DMS114 treated with DMSO at 0.1 percent for 48 hours (cell line): ENCODE measurements around the gene SAMD15.
"Not testable (repeated sequence)": the region's sequence is repeated elsewhere in the genome, so short reads cannot be mapped to it uniquely, and the experiment has no call there.

ENCODE experiments used
- DNase-seq: peaks from one replicate; lab custom pipeline; 2025; ENCODE audit not compliant: unreplicated experiment; lab: John Stamatoyannopoulos, UW

SAMD15 gene

DNA sequence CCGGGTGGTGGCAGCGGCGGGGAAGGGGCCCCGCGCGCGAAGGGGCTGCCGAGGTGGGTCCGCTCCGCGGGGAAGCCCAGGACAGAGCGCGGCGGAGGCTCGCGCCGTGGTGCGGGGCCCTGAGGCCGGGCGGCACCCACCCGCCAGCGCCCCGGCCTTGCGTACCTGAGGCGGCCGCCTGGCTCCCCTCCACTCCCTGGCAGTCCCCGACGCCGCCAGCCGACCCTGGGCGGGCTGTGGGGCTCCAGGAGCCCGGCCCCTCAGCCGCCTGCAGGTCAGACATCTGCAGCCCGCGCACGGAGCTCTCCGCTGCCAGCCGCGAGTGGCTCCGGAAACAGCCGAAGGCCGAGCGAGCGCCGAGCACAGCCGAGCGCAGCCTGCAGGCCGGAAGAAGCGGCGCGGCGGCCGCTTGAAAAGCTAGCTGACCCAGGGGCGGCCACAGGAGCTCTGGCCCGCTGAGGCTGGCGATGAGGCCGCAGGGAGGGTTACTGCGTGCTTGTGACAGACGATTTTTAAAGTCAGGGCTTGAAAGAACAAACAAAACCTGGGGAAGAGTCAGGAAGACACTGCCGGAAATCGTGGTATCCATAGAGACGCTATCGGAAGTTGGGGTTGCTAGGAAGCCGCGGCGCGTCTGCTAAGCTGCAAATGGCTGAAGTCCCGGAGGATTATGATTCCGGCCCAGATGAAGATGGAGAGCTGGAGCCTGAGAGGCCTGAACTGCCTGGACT lies at the start of gene SAMD15, which contains the start of gene TMED8:
TSS of gene SAMD15 (plus strand) at position 609 of the 731 bp plus-strand sequence. CDS start at position 649, 40 bp downstream.
TSS of gene TMED8 (minus strand) at position 324 of the 731 bp plus-strand sequence. CDS start at position 283, 41 bp downstream.
- DNase-seq = peak; percentile 81

GRCh38 chr14:77329872-77330271 lies 47.3 kb upstream of the SAMD15 start:
- DNase-seq = no peak

- no peak for DNase-seq
These were observed 41.6 kb upstream of the SAMD15 start for GRCh38 chr14:77335576-77335975.

- not testable (repeated sequence) for DNase-seq
These were observed 39.9 kb upstream of the SAMD15 start for GRCh38 chr14:77337255-77337654.

DNA sequence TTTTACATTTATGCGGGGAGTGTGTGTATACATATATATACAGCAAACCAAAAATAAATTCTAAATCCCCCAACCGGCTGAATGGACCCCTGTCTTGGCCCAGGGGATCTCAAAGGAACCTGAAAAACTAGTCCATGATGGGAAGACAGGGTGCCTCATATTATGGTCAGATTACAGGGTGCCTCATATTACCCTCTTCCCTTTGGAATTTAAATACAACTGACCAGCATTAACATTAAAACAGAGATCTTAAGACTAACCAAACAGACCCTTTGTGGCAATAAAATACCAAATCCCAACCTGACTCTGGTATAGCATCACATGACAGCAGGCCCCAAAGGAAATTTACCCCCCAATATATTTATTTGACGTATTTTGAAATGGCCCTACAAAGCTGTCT lies 39.3 kb upstream of the SAMD15 start:
- DNase-seq = no peak

- no peak for DNase-seq
These were observed 38.9 kb upstream of the SAMD15 start for GRCh38 chr14:77338302-77338701.

DNA sequence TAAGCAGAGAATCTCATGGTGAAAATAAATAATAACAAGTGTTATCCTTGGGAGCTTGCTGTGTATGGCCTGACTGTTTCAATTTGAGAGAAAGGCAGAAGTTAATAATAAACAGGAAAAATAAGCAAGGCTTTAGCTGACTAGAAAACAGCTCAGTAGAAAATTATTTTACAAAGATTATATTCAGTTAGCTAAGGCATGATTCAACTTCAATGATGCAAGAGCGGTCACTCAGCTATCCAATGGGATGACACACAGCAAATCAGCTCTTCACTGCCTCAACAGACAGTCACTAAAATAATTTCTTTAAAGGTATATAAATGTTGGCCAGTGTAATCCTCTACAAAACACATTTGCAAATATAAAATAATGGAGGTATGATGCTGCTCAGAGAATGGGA lies 37.8 kb upstream of the SAMD15 start:
- DNase-seq = no peak

DNA sequence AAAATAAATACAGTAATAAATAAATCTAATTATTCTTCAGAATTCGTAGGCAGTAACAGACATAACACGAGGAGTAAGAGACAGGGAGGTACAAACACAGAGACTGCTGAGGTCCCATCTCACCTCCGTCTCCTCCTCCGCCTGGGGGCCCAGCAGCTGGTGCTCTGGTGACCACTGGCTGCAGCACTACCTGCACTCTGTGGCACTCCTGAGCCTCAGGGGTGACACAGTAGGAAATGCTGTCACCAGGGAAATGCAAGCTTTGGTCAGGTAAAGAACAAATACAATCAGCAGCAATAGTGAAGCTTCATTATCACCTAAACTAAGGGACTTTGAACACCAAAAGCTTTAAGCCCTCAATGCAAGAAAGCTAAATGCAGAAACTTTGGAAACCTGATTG lies 36.8 kb upstream of the SAMD15 start:
- no peak for DNase-seq

- DNase-seq = no peak
These were observed 34.3 kb upstream of the SAMD15 start for GRCh38 chr14:77342726-77343397.

GRCh38 chr14:77343662-77344061 lies 33.5 kb upstream of the SAMD15 start:
- DNase-seq = no peak

DNA sequence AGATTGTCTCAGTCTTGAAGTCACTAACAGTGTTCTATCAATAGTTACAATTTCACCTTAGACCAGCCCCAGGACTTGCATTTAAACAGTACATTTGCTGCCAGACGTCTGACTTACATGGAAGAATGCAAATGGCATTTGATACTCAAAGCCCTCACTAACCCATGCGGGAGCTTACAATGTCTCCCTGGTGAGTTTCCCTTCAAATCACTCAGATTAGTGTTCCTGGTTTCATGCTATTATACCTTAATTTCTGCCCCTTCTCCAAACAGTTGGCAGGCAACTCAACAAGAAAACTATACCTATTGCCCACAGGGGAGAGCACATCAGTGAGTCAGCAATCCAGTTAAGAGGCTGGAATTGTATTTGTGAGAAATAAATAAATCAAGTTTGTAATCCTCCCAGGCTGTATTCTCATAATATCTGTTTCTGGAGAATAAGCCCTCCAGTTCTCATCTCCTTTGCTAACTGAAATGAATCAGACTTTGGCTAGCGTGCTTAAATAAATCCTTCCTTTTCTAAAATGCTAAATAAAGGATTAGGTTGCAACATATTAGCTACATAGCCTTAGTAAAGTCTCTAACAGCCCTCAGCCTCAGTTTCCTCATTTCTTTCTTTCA lies 32.7 kb upstream of the SAMD15 start:
- no peak for DNase-seq

- DNase-seq = no peak
These were observed 30.7 kb upstream of the SAMD15 start for GRCh38 chr14:77346495-77346894.

DNA sequence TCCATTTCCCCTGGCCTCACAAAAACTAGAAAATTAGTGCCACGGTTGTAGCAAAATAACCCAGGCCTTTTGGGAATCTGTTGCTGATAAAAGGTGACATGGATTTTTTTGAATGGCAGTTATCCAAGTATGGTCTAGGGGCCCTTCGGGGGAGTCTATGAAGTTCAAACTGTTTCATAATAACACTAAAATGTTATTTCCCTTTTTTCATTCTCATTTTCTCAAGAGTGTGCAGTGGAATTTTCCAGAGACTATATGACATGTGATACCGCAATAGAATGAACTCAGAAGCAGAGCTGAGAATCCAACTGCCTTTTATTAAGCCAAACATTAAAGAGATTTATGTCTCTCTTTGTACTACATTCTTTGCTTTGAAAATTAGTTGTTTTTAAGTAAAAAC lies 29.4 kb upstream of the SAMD15 start:
- DNase-seq = no peak

DNA sequence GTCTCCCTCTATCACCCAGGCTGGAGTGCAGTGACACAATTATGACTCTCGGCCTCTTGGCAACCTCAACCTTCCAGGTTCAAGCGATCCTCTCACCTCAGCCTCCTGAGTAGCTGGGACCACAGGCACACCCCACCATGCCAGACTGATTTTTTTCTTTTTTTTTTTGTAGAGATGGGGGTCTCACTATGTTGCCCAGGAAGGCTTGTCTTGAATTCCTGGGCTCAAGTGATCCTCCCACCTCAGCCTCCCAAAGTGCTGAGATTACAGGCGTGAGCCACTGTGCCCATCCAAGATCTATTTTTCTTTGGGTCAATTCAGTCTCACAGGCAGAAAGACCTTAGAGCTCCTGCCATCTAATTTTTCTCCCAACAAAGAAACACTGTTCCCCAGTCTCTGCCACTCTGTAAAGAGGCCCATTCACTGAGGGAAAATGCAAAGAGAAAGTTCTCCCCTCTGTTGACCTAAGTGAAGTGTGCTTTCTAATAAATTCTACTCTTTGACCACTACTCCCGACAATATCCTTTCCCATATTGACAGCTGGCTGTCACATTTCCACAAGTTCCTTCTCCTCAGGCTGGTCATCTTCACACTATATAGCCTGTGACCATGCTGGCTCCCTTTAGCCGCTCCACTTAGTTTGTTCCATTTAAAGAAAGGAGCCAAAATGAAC lies 23.6 kb upstream of the SAMD15 start:
- DNase-seq = no peak

GRCh38 chr14:77355811-77356210 lies 21.4 kb upstream of the SAMD15 start:
- no peak for DNase-seq

DNA sequence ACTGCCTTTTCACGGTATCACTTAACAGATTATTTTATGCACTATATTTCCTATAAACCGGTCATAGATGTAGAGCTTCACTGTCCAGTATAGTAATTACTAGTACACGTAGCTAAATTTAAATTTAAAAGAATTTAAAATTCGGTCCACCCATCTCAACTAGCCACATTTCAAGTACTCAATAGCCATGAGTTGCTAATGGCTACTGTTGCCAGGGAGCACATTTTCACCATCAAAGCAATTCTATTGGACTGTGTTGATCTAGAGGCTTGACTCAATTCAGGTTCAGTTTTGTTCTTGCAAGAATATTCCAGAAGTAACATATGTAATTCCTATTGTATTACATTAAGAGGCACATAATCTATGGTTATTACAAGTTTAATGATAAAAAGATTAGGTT lies 20.3 kb upstream of the SAMD15 start:
- DNase-seq = no peak

- DNase-seq = no peak
These were observed 17.6 kb upstream of the SAMD15 start for GRCh38 chr14:77359626-77360025.

- DNase-seq = no peak
These were observed 13.0 kb upstream of the SAMD15 start for GRCh38 chr14:77364146-77364545.

DNA sequence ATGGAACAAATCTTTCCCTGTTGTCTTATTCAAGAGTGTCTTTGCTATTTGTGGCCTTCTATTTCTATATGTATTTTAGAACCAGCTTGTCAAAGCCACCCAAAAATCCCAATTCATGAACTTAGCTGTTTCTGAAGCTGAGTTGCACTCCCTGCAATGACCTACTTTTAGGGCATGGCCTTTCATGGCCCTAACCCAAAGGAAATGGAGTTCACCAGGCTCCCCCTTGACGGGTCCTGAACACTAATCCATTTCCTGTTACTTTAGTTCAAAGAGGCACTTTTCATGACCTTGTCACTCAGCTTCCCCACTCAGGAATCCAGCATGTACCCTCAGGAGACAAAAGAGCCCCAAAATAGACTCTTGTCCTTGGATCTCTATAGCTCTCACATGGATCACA lies 7.9 kb upstream of the SAMD15 start:
- no peak for DNase-seq

GRCh38 chr14:77372304-77372841 lies 4.8 kb upstream of the SAMD15 start:
- no peak for DNase-seq
